ENCODE data around the gene CERS5.
"Not testable (repeated sequence)": the region's sequence is repeated elsewhere in the genome, so short reads cannot be mapped to it uniquely, and the experiment has no call there.

The CERS5 gene

DNA sequence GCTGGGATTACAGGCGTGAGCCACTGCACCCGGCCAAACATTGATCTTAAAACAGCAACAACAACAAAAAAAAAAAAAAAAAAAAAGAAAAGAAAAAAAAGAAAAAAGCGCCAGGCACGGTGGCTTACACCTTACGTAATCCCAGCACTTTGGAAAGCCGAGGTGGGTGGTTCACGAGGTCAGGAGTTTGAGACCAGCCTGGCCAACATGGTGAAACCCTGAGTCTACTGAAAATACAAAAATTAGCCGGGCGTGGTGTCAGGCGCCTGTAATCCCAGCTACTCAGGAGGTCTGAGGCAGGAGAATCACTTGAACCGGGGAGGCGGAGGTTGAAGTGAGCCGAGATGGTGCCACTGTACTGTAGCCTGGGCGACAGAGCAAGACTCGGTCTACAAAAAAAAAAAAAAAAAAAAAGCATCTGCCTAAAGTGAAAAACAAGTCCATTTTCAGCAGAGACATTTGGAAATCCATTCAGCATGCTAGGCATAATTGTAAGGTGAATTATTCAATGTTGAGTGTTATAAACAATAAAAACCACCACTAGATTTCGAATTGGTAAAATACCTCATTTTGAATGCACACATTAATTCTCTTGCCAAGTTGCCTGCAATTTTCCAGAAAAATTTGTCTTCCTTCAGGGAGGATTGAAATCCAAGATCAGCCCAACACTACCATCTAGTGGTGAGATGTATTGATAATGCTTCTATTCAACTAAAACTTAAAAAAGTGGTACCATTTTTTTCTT is 8.0 kb upstream of the CERS5 start:
- H3K27me3 Mint-ChIP-seq: no peaks in the 10 kb centered on the region
- H3K4me1 Mint-ChIP-seq (ENCODE audit: low read depth): no peaks in the 10 kb centered on the region
- no peak overlapping the region for H3K27ac Mint-ChIP-seq
- no peaks in the 10 kb centered on the region for H3K9me3 Mint-ChIP-seq (ENCODE audit: low read depth)
- no peaks in the 10 kb centered on the region for H3K36me3 Mint-ChIP-seq
- no peak overlapping the region for H3K4me3 Mint-ChIP-seq

DNA sequence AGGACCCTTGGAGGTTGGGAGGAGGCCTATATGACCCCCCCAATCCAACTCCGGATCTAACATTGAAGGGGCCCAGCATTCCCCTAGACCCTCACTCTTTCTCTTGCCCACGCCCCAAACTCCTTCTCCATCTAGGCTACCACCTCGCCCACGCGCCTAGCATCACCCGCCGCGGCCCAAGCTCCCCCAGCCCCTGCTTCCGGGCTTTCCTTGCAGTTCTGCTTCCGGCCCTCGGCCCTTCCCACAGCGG is 445 bp downstream of the CERS5 start:
- Mint-ChIP-seq H3K27me3 (no peaks in the 10 kb centered on the region), H3K4me1 (ENCODE audit: low read depth) (peaks cover 32% of the 10 kb centered on the region), H3K4me3 (peak overlapping the region; percentile 94), H3K36me3 (peaks cover 4% of the 10 kb centered on the region), H3K27ac (peak overlapping the region; percentile 94), H3K9me3 (ENCODE audit: low read depth) (no peaks in the 10 kb centered on the region)

DNA sequence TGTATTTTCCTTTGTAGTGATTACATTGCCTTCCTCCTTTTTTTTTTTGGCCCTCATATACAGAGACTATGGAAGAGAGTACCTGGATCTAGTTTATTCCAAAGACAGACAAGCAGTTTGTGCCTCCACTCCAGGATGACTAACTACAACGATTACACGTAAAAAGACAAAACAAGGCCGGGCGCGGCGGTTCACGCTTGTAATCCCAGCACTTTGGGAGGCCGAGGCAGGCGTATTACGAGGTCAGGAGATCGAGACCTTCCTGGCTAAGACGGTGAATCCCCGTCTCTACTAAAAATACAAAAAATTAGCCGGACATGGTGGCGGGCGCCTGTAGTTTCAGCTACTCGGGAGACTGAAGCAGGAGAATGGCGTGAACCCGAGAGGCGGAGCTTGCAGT is 2.2 kb downstream of the CERS5 start:
- Mint-ChIP-seq H3K9me3 (ENCODE audit: low read depth) (no peaks in the 10 kb centered on the region), H3K4me3 (peak overlapping the region; percentile 36), H3K4me1 (ENCODE audit: low read depth) (peaks cover 42% of the 10 kb centered on the region), H3K27ac (peak overlapping the region; percentile 18), H3K27me3 (no peaks in the 10 kb centered on the region), H3K36me3 (peaks cover 4% of the 10 kb centered on the region)

DNA sequence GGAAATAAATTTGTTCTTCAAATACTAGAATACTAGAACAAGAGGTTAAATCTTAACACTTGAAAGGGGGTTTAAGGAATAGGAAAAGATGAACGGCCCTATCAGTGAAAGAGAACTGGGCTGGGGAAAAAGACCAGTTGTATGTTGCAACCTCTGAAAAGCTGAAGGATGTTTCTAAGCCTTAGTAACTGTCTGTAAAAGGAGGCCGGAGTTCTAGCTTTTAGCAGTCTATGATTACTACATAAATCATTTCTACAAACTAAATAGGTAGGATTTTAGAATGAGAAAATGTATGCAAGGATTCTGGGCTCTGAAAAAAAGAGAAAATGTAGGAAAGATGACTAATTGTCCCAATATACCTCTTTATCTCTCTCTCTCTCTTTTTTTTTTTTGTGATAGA is 4.9 kb downstream of the CERS5 start:
- Mint-ChIP-seq H3K9me3 (ENCODE audit: low read depth) (no peaks in the 10 kb centered on the region), H3K36me3 (peaks cover 7% of the 10 kb centered on the region), H3K4me3 (no peak overlapping the region), H3K4me1 (ENCODE audit: low read depth) (peaks cover 48% of the 10 kb centered on the region), H3K27me3 (no peaks in the 10 kb centered on the region), H3K27ac (no peak overlapping the region)

DNA sequence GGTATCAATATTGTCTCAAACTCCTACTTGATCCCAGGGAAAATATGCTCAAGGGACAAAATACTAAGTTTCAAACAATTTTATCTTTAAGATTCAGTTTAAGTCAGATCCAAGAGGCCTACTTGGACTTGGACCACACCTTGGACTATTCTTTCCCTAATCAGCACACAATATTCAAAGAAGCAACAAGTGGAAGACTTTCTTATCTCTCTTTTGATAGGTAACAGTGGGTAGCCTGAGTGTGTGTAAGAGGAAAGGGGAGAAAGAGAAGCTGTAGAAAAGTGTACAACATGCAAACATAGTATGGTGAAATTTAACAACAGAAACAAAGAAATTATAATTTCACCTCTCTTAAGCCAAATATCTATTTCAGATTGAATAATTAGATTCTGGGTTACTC is 6.5 kb downstream of the CERS5 start:
- peak overlapping the region; percentile 51 for H3K27ac Mint-ChIP-seq
- H3K4me1 Mint-ChIP-seq (ENCODE audit: low read depth): peaks cover 43% of the 10 kb centered on the region
- H3K27me3 Mint-ChIP-seq: no peaks in the 10 kb centered on the region
- no peak overlapping the region for H3K4me3 Mint-ChIP-seq
- H3K9me3 Mint-ChIP-seq (ENCODE audit: low read depth): no peaks in the 10 kb centered on the region
- peaks cover 3% of the 10 kb centered on the region for H3K36me3 Mint-ChIP-seq

DNA sequence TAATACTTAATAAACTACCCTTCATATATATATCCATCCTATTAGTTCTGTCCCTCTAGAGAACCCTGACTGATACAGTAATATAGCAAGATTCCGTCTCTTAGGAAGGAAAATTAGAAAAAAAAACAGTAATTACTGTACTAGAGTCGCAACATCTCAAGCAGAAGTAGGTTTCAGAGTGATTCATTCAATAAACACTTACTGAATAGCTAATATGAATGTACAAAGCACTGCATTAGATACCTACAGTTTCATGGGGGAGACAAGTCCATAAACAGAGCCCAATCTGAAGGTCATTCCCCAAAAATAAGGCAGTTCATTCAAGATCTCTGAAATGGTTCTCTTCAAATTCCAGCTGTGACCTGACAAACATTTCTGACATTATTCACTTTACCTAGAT is 9.9 kb downstream of the CERS5 start:
- H3K4me1 Mint-ChIP-seq (ENCODE audit: low read depth): peaks cover 26% of the 10 kb centered on the region

DNA sequence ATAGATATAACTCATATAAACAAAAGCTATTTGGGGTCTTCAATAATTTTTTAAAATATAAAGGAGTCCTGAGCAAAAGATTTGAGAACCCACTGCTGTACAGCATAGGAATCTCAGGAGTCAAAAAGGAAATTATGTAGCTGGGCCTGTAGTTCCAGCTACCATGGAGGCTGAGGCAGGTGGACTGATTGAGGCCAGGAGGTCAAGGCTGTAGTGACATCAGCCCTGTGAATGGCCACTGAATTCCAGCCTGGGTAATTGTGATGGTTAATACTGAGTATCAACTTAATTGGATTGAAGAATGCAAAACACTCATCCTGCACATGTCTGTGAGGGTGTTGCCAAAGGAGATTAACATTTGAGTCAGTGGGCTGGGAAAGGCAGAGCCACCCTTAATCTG is 10.5 kb downstream of the CERS5 start:
- H3K27ac Mint-ChIP-seq: no peak overlapping the region
- no peaks in the 10 kb centered on the region for H3K27me3 Mint-ChIP-seq
- no peak overlapping the region for H3K4me3 Mint-ChIP-seq
- H3K36me3 Mint-ChIP-seq: peaks cover 3% of the 10 kb centered on the region
- H3K9me3 Mint-ChIP-seq (ENCODE audit: low read depth): no peaks in the 10 kb centered on the region
- peaks cover 27% of the 10 kb centered on the region for H3K4me1 Mint-ChIP-seq (ENCODE audit: low read depth)

More for the DNA sequence above, 9.9 kb downstream of the CERS5 start:
- no peaks in the 10 kb centered on the region for H3K27me3 Mint-ChIP-seq
- peak overlapping the region; percentile 30 for H3K27ac Mint-ChIP-seq
- H3K4me3 Mint-ChIP-seq: no peak overlapping the region
- no peaks in the 10 kb centered on the region for H3K9me3 Mint-ChIP-seq (ENCODE audit: low read depth)
- H3K36me3 Mint-ChIP-seq: peaks cover 3% of the 10 kb centered on the region

DNA sequence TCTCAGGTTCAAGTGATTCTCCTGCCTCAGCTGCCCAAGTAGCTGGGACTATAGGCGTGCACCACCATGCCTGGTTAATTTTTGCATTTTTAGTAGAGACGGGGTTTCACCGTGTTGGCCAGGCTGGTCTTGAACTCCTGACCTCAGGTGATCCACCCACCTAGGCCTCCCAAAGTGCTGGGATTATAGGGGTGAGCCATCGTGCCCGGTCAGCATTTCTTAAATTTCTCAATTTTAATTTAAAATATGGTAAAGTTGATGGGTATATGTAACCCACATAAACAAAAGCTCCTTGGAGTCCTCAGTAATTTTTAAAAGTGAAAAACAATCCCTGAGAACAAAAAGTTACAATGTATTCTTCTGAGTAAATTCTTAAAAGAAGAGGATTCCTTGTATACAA is 12.2 kb downstream of the CERS5 start:
- not testable (repeated sequence) for H3K4me3 Mint-ChIP-seq; H3K9me3 Mint-ChIP-seq (ENCODE audit: low read depth); H3K27me3 Mint-ChIP-seq; H3K36me3 Mint-ChIP-seq; H3K27ac Mint-ChIP-seq
- peaks cover 26% of the 10 kb centered on the region for H3K4me1 Mint-ChIP-seq (ENCODE audit: low read depth)

DNA sequence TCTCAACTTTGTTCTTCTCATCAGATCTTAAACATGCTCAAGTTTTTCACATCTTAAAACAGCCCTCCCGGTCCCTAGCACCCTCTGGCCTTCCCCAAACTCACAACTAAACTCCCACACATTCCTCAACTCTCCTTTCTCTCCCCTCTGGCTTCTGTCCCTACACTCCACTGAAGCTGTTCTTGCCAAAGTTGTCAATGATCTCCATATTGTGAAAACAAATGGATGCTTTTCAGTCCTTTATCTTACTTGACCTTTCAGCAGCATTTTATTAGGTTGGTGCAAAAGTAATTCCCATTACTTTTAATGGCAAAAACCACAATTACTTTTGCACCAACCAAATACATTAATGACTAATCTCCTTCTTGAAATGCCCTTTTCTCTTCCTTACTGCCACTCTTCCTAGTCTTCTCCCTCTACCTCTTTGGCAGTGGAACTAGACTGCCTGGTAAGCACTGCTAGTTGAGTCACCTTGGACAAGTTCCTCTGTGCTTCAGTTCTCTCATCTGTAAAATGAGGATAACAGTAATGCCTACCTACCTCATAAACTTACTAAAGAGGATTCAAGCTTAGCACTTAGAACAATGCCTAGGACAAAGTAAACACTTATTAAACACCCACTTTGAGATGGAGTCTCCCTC is 16.0 kb downstream of the CERS5 start:
- Mint-ChIP-seq H3K4me1 (ENCODE audit: low read depth) (peaks cover 19% of the 10 kb centered on the region), H3K27ac (peak overlapping the region; percentile 42), H3K36me3 (no peaks in the 10 kb centered on the region), H3K9me3 (ENCODE audit: low read depth) (no peaks in the 10 kb centered on the region), H3K27me3 (no peaks in the 10 kb centered on the region), H3K4me3 (no peak overlapping the region)

DNA sequence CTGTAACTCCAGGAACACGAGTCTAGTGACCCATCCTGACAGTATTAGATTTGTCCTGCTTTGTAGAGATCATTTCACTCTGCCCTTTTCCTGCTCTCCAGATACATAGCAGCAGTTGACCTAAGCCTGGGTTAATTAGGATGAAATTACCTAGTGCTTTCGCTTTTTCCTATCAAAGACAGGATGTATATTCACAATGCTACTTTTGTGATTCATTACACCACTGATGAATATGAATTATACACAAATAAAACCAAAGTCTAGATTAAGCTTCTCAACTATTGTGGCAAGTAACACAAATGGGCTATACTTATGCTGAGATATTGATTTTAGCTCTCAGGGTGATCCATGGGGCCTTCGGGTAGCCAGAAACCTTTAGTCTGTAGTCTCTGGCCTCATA is 17.9 kb downstream of the CERS5 start:
- H3K27me3 Mint-ChIP-seq: no peaks in the 10 kb centered on the region
- peaks cover 1% of the 10 kb centered on the region for H3K36me3 Mint-ChIP-seq
- no peak overlapping the region for H3K27ac Mint-ChIP-seq
- no peaks in the 10 kb centered on the region for H3K9me3 Mint-ChIP-seq (ENCODE audit: low read depth)
- H3K4me3 Mint-ChIP-seq: no peak overlapping the region
- H3K4me1 Mint-ChIP-seq (ENCODE audit: low read depth): peaks cover 26% of the 10 kb centered on the region

DNA sequence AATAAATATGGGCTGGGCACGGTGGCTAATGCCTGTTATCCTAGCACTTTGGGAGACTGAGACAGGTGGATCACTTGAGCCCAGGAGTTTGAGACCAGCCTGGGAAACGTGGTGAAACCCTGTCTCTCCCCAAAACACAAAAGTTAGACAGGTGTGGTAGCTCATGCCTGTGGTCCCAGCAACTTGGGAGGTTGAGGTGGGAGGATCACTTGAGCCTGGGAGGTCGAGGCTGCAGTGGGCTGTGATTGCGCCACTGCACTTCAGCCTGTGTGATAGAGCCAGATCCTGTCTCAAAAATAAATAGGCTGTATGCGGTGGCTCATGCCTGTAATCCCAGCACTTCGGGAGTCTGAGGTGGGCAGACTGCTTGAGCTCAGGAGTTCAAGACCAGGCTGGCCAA is 19.2 kb downstream of the CERS5 start:
- not testable (repeated sequence) for H3K27ac Mint-ChIP-seq; H3K9me3 Mint-ChIP-seq (ENCODE audit: low read depth); H3K4me3 Mint-ChIP-seq; H3K36me3 Mint-ChIP-seq; H3K27me3 Mint-ChIP-seq
- peaks cover 26% of the 10 kb centered on the region for H3K4me1 Mint-ChIP-seq (ENCODE audit: low read depth)

DNA sequence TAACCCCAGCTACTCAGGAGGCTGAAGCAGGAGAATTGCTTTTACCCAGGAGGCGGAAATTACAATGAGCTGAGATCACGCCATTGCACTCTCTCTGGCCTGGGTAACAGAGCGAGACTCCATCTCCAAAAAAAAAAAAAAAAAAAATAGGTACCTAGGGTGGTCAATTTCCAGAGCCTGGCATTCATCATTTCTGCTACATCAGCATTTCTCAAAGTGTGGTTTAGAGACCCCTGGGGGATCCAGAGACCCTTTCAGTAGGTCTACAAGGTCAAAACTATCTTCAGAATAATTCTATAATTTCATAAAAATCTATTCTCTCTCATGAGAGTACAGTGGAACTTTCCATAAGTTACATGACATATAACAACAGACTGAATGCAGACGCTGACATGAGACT is 19.9 kb downstream of the CERS5 start:
- Mint-ChIP-seq H3K27me3 (no peaks in the 10 kb centered on the region), H3K9me3 (ENCODE audit: low read depth) (no peaks in the 10 kb centered on the region), H3K27ac (no peak overlapping the region), H3K4me1 (ENCODE audit: low read depth) (peaks cover 26% of the 10 kb centered on the region), H3K4me3 (no peak overlapping the region), H3K36me3 (peaks cover 3% of the 10 kb centered on the region)

DNA sequence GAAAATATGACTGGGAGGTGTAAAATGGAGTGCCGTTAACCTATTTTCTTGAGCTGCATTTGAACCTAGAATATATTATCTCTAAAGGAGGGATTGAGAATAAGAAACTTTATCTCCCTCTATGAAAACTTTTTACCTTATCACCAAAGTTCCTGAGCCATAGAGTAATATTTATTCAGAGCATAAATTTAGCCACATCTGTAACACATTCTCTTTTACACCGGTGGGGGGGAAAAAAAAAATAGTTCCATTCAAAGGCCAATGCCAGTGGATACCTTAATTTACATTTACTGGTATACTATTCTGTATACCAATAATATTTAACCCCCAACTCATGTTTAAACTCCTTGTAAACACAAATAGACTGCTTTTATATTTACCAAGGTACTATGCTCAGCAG is 21.7 kb downstream of the CERS5 start:
- Mint-ChIP-seq H3K36me3 (peaks cover 6% of the 10 kb centered on the region), H3K9me3 (ENCODE audit: low read depth) (no peaks in the 10 kb centered on the region)

DNA sequence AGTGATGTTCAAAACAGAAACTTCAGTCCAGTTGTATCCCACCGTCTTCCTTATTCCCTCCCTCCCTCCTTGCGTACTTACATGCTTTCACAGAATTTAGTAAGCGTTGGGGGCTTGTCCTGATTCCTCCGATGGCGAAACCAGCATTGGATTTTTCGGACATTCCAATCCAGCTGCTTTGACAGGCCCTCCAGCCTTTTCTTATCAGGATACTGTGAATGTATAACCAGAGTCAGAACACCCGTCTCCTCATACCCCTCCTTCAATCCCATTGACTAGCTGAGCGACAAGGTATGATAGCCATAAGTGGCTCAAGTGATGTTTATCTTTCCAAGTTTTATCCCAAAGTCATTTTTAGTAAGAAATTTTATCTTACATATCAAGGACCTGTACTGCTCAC is 24.2 kb downstream of the CERS5 start:
- Mint-ChIP-seq H3K4me3 (no peak overlapping the region), H3K27me3 (no peaks in the 10 kb centered on the region), H3K27ac (no peak overlapping the region), H3K36me3 (peaks cover 8% of the 10 kb centered on the region), H3K4me1 (ENCODE audit: low read depth) (peaks cover 9% of the 10 kb centered on the region), H3K9me3 (ENCODE audit: low read depth) (no peaks in the 10 kb centered on the region)

More for the DNA sequence above, 21.7 kb downstream of the CERS5 start:
- Mint-ChIP-seq H3K27me3 (no peaks in the 10 kb centered on the region), H3K4me1 (ENCODE audit: low read depth) (peaks cover 16% of the 10 kb centered on the region), H3K4me3 (no peak overlapping the region), H3K27ac (no peak overlapping the region)

DNA sequence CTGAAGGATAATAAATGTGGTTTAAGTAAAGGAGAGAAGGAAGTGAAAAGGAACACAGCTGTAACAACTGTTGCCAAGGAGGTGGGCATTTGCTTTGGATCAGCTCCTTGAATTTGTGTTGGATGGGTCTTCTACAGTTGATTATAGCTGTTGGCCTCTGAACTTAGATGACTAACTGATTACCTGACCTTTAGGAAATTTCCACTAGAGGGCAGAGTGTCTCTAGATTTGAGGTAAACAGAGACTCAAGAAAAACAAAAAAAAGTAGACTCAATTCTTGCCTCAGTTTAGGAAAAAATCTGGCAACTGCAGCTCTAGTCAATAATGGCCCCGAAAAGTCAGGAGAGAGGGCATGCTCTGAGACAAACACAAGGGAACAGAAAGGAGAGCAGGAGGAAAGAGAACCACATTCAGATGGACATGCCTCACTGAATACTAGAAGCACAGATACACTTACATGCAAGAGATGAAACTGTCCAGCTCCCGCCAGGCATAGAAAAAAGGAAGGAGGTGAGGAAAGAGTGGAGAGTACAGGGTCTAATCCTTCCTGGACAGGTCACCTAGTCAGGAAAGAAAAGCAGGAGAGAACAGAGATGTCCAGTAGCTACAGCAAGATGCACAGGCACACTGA is 34.5 kb downstream of the CERS5 start:
- H3K27me3 Mint-ChIP-seq: no peaks in the 10 kb centered on the region
- peaks cover 16% of the 10 kb centered on the region for H3K4me1 Mint-ChIP-seq (ENCODE audit: low read depth)
- H3K36me3 Mint-ChIP-seq: peaks cover 7% of the 10 kb centered on the region
- H3K27ac Mint-ChIP-seq: peak overlapping the region; percentile 83
- no peaks in the 10 kb centered on the region for H3K9me3 Mint-ChIP-seq (ENCODE audit: low read depth)
- H3K4me3 Mint-ChIP-seq: no peak overlapping the region

DNA sequence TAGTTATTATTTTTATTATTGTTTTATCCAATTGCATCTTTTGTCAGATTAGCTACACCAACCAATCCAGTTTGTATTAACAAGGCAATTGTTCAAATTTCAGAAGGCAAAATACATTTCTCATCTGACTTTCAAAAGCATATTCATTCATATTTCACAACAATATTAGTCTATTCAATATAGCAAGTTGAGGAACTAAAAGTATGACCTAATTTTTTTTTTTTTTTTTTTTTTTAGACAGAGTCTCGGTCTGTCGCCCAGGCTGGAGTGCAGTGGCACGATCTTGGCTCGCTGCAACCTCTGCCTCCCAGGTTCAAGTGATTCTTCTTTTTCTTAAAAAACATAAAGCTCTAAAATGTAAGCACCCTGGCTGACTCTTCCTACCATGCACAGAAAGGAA is 37.9 kb downstream of the CERS5 start:
- Mint-ChIP-seq H3K4me1 (ENCODE audit: low read depth) (peaks cover 33% of the 10 kb centered on the region), H3K36me3 (peaks cover 7% of the 10 kb centered on the region), H3K4me3 (no peak overlapping the region), H3K9me3 (ENCODE audit: low read depth) (no peaks in the 10 kb centered on the region), H3K27ac (peak overlapping the region; percentile 43), H3K27me3 (no peaks in the 10 kb centered on the region)

Data from activated naive CD8-positive, alpha-beta T cell (primary cell).